Spleen (tissue), 11 donors: ENCODE data around the gene MMP14. TPM values are rescaled to one million over a fixed set of nuclear protein-coding genes. Genes with fewer than 3 reads are reported as not detected.

ENCODE experiments used
- DNase-seq: peaks from one replicate; pipeline ENCODE4 v3.0.0-alpha.2; 2020
- H3K27ac ChIP-seq, 8 donors: fragments of 200-600 bp; sonication (generic) in 7 of 8; 1 replicate in 4 of 8; 2 replicates in 4 of 8; pipeline versions ENCODE4 v1.5.0 to v1.8.0; 2016 to 2021; ENCODE audit warnings: inconsistent platforms in 4 of 8, mild to moderate bottlenecking in 4 of 8, moderate library complexity in 1 of 8
- H3K27me3 ChIP-seq, 7 donors: fragments of 200-600 bp; sonication (generic) in 6 of 7; replicated peaks in 1 of 7; 1 replicate in 4 of 7; 2 replicates in 3 of 7; pipeline versions ENCODE4 v1.5.0 to v1.8.0; 2016 to 2021; ENCODE audit warnings: inconsistent platforms in 3 of 7, mild to moderate bottlenecking in 1 of 7
- H3K36me3 ChIP-seq, 6 donors: fragments of 200-600 bp; sonication (generic) in 5 of 6; 1 replicate in 4 of 6; 2 replicates in 2 of 6; pipeline versions ENCODE4 v1.5.0 to v1.8.0; 2016 to 2021; ENCODE audit warnings: inconsistent platforms in 2 of 6
- H3K4me1 ChIP-seq, 6 donors: fragments of 200-600 bp; sonication (generic) in 5 of 6; 1 replicate in 3 of 6; 2 replicates in 3 of 6; pipeline versions ENCODE4 v1.5.0 to v1.8.0; 2016 to 2021; ENCODE audit warnings: inconsistent platforms in 3 of 6
- H3K4me3 ChIP-seq, 8 donors: fragments of 200-600 bp; sonication (generic) in 7 of 8; 1 replicate in 4 of 8; 2 replicates in 4 of 8; pipeline versions ENCODE4 v1.5.0 to v1.8.0; 2016 to 2021; ENCODE audit warnings: inconsistent platforms in 4 of 8, mild to moderate bottlenecking in 4 of 8, moderate library complexity in 2 of 8
- H3K9me3 ChIP-seq, 8 donors: fragments of 200-600 bp; sonication (generic) in 7 of 8; 1 replicate in 4 of 8; 2 replicates in 4 of 8; pipeline versions ENCODE4 v1.5.0 to v1.8.0; 2016 to 2021; ENCODE audit warnings: inconsistent platforms in 4 of 8
- CTCF ChIP-seq, 11 experiments: fragments of 200-600 bp in 7 of 11; fragments of 450-650 bp in 4 of 11; sonication (generic) in 4 of 11; IDR thresholded peaks in 8 of 11; conservative IDR thresholded peaks in 3 of 11; 1 replicate in 7 of 11; 2 replicates in 4 of 11; pipeline versions ENCODE4 v1.4.0 to v1.8.0; 2016 to 2021; ENCODE audit warnings: antibody characterized with exemption in 11 of 11, inconsistent platforms in 4 of 11, mild to moderate bottlenecking in 1 of 11
- POLR2A ChIP-seq, 3 donors: fragments of 450-650 bp; IDR thresholded peaks; one replicate each; pipeline ENCODE4 v1.5.1; 2017; ENCODE audit warnings: antibody characterized with exemption in 3 of 3, mild to moderate bottlenecking in 1 of 3
- POLR2AphosphoS5 ChIP-seq, 3 donors: sonication (generic); formaldehyde crosslinking; IDR thresholded peaks; one replicate each; pipeline ENCODE4 v1.5.1; 2017; ENCODE audit warnings: antibody characterized with exemption in 3 of 3
- WGBS, 5 donors: extraction: QIAGEN DNeasy Blood & Tissue Kit in 3 of 5; methylation state at CpG; one replicate each; pipeline versions ENCODE4 v1.1.5 to v1.1.7; 2013 to 2018; 5-methylcytosine and 5-hydroxymethylcytosine counted together
- intact Hi-C: fragments of 100-400 bp; cut with DNase I; formaldehyde crosslinking; loops from one replicate; pipeline ENCODE4 v1.15.0; 2023; ENCODE audit warnings: low total_unique reads
- polyA plus RNA-seq, 3 donors: library from polyadenylated mRNA; stranded (reverse); fragments of 200-250 nt; gene quantifications; one replicate each; pipeline ENCODE4 v1.2.1, GENCODE V29; 2013
- total RNA-seq, 7 donors: library from RNA; depleted of rRNA in 3 of 7; stranded (reverse); fragments of >200 nt in 3 of 7; fragmentation: NEBNext Ultra II Directional in 4 of 7; extraction: Animal tissue kit (Norgen Biotek cat#: 25700) in 4 of 7; gene quantifications; one replicate each; pipeline versions ENCODE4 v1.1.0 to v1.2.1, GENCODE V29; 2016 to 2021
- donor health status: healthy with polysubstance abuse.
- donor health status: DM: no; HTN: no; CAD: no; lungs with moderate emphysema.
- donor health status: DM: no; HTN: no; CAD: no.
- donor health status: Bipolar disorder and iron deficiency.
- donor health status: healthy.
- donor health status: DM: no; HTN: no; CAD: no.
- donor health status: DM: yes; HTN: yes; CAD: no.

Gene MMP14
- total and polyA plus RNA-seq, 10 donors: 6.6 to 126 (median 60.9) TPM

DNA sequence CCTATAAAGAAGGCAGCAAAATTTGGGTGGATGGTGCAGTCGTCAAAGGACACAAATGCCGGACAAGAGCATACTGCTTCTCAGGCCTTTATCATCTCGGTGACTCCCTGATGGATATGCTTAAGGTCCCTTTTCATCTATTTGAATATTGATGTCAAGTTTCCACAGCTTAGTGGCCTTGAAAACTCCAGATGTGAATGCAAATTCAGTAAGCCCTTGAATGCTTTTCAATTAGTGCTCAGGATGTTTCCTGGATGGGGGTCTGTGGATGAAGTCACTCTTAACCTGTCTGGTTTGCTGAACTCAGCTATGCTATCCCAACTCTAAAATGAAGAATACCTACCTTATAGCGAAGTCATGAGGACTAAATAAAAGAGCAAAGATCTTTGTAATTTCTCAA, 57.3 kb downstream of the MMP14 start:
- WGBS, 5 donors: 82 to 92% (median 88%) methylated on average over 4 of the region's 4 CpGs
- DNase-seq: no peak
- Histone ChIP-seq H3K4me3 (no peak overlapping the region), H3K9me3 (no peaks in the 10 kb centered on the region), H3K36me3 (peaks cover 0 to 46% (median 0%) of the 10 kb centered on the region in 6 donors), H3K4me1 (peaks cover 0 to 10% (median 6%) of the 10 kb centered on the region in 6 donors), H3K27me3 (no peaks in the 10 kb centered on the region), H3K27ac (no peak overlapping the region)
- no peak for TF ChIP-seq CTCF (IDR thresholded peaks at IDR 0.05 in 8 of 11, conservative IDR thresholded peaks at IDR 0.05 in 3 of 11)
- TF ChIP-seq POLR2A (IDR thresholded peaks at IDR 0.05): no peak
- intact Hi-C loops: no loop called here

DNA sequence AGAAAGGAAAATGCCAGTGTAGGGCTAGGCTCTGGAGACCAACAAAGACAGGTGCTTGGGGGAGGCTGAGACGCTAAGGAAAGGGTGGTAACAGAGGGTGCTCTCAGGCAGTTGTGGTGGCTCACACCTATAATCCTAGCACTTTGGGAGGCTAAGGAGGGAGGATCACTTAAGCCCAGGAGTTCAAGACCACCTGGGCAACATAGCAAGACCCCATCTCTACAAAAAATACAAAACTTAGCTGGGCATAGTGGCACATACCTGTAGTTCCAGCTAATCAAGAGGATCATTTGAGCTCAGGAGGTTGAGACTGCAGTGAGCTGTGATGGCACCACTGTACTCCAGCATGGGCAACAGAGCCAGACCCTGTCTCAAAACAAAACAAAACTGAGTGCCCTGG, 59.0 kb downstream of the MMP14 start:
- WGBS, 5 donors: 81 to 100% (median 94%) methylated on average over 1 of the region's 1 CpG
- Histone ChIP-seq H3K9me3 (no peaks in the 10 kb centered on the region), H3K27me3 (no peaks in the 10 kb centered on the region), H3K27ac (no peak overlapping the region), H3K4me3 (no peak overlapping the region), H3K36me3 (peaks cover 0 to 61% (median 5%) of the 10 kb centered on the region in 6 donors), H3K4me1 (peaks cover 0 to 10% (median 4%) of the 10 kb centered on the region in 6 donors)
- TF ChIP-seq POLR2A (IDR thresholded peaks at IDR 0.05) (no peak), POLR2AphosphoS5 (IDR thresholded peaks at IDR 0.05) (no peak), CTCF (IDR thresholded peaks at IDR 0.05 in 8 of 11, conservative IDR thresholded peaks at IDR 0.05 in 3 of 11) (no peak)
- no peak for DNase-seq
- intact Hi-C loops: no loop called here

- Histone ChIP-seq H3K27ac (no peak overlapping the region), H3K36me3 (peaks cover 0 to 71% (median 15%) of the 10 kb centered on the region in 6 donors), H3K27me3 (no peaks in the 10 kb centered on the region), H3K4me1 (peaks cover 0 to 14% (median 6%) of the 10 kb centered on the region in 6 donors), H3K4me3 (no peak overlapping the region), H3K9me3 (no peaks in the 10 kb centered on the region)
- TF ChIP-seq POLR2A (IDR thresholded peaks at IDR 0.05) (no peak), POLR2AphosphoS5 (IDR thresholded peaks at IDR 0.05) (no peak), CTCF (IDR thresholded peaks at IDR 0.05 in 8 of 11, conservative IDR thresholded peaks at IDR 0.05 in 3 of 11) (no peak)
- DNase-seq: no peak
- 65 to 84% (median 78%) methylated on average over 5 of the region's 5 CpGs for WGBS, 5 donors
- intact Hi-C loops: no loop called here
Observed at GRCh38 chr14:22896356-22896755, 60.0 kb downstream of the MMP14 start.

DNA sequence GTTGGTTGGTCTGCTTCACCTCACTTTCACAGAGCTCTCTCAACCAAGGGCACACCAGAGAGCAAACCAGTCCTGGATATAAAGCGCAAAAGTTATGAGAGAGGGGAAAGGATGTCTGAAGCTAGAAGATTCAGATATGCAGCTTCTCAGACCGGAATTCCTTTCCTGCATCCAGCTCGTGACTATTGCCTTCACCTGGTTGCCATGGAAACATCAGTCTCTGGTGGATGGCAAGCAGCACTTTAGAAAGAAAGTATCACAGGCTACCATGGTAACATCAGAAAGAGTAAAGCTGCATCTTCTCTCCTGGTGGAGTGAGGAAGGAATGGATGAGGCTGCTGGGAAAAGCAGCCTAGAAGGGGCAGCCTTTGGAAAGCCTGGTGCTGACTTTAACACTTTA, 60.4 kb downstream of the MMP14 start:
- 82 to 93% (median 91%) methylated on average over 3 of the region's 3 CpGs for WGBS, 5 donors

More for the DNA sequence above, 60.4 kb downstream of the MMP14 start:
- Histone ChIP-seq H3K27me3 (no peaks in the 10 kb centered on the region), H3K4me3 (no peak overlapping the region), H3K9me3 (no peaks in the 10 kb centered on the region), H3K27ac (no peak overlapping the region), H3K4me1 (peaks cover 0 to 14% (median 6%) of the 10 kb centered on the region in 6 donors), H3K36me3 (peaks cover 0 to 75% (median 19%) of the 10 kb centered on the region in 6 donors)
- intact Hi-C loops: no loop called here
- DNase-seq: no peak
- TF ChIP-seq CTCF (IDR thresholded peaks at IDR 0.05 in 8 of 11, conservative IDR thresholded peaks at IDR 0.05 in 3 of 11) (no peak), POLR2AphosphoS5 (IDR thresholded peaks at IDR 0.05) (no peak), POLR2A (IDR thresholded peaks at IDR 0.05) (no peak)
